Loucy (cell line): ENCODE data around the gene SLITRK5.

Experiments
- CTCF ChIP-seq: fragments of 200-600 bp; sonication (generic); conservative IDR thresholded peaks from 2 replicates; pipeline ENCODE4 v1.5.1; 2014; ENCODE audit warnings: mild to moderate bottlenecking, antibody characterized with exemption, low read length
- EZH2phosphoT487 ChIP-seq: fragments of 200-600 bp; IDR thresholded peaks from 2 replicates; pipeline ENCODE4 v1.6.1; 2018; ENCODE audit warnings: antibody characterized with exemption, mild to moderate bottlenecking, moderate library complexity, borderline replicate concordance

- TF ChIP-seq CTCF, result no peak
- TF ChIP-seq EZH2phosphoT487, result no peak
These were observed 4.7 kb downstream of the SLITRK5 start for GRCh38 chr13:87675851-87676250.
